Measurements from ENCODE around the gene LRRTM1.
A peak's percentile ranks its signal among the peaks of the same experiment; 100 is the strongest.

LRRTM1 gene, protein sequence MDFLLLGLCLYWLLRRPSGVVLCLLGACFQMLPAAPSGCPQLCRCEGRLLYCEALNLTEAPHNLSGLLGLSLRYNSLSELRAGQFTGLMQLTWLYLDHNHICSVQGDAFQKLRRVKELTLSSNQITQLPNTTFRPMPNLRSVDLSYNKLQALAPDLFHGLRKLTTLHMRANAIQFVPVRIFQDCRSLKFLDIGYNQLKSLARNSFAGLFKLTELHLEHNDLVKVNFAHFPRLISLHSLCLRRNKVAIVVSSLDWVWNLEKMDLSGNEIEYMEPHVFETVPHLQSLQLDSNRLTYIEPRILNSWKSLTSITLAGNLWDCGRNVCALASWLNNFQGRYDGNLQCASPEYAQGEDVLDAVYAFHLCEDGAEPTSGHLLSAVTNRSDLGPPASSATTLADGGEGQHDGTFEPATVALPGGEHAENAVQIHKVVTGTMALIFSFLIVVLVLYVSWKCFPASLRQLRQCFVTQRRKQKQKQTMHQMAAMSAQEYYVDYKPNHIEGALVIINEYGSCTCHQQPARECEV

DNA sequence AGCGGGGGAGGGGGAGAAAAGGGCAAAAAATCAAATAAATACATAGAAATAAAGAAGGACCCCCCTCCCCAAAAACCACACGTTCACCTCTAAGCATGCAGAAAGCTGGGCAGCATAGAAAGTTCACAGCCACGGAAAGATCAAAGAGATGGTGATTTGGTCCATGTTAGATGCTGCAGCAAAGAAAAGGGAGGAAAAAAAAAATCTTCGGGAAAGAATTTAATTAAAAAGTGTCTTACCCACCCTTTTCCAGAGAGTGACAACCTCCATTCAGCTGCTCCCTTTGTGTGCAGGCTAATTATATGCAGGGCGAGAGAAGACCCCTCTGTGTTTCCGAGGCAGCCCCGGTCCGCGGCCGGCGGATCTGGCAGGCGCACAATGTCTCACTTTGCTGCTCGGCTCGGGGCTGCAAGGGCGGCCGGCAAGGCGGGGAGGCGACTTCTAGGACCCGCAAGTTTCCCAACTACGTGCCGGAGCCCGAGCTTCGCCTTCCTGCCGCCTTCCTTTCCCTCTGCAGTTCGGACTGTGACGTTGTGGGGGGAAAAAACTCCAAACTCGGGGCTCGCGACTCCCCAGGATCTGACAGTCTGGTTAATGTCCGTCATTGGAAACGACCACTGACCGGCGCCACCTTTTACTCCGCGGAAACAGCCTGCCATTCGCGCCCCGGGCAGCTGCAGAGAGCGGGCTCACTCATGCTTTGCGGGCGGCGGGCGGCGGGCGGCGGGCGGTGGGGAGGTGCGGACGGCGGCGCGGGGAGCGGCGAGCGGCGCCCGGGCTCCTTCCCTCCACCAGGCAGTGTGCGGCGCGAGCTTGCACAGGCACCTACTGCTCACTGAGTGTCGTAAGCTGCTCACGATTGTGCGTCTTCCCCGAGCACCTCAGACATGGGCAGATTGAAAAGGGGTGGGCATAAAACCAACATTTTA lies at the start of gene LRRTM1:
Gene LRRTM1 (minus strand): TSS at position 844 of the 929 bp plus-strand sequence. CDS start 933 bp downstream, outside the sequence.
- DNase-seq = no peak

DNA sequence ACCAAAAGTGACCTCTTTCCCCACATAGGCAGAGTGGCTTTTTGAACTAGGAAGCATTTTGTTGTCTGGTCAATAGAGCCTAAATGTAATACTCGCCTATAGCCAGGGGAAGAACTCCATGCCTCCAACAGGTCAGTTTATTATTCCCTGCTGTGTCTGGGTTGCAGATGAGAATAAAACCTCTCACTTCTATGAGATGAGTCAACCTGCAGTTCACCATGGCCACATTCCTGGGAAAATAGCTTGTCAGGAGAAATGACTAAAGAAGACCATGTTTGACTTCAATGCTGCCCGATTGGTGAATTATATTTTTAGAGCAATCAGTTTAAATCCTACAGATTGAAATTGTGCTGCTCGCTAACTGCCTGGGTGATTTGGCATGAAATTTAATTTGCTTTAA lies 46.7 kb upstream of the LRRTM1 start:
- no peak for DNase-seq

DNA sequence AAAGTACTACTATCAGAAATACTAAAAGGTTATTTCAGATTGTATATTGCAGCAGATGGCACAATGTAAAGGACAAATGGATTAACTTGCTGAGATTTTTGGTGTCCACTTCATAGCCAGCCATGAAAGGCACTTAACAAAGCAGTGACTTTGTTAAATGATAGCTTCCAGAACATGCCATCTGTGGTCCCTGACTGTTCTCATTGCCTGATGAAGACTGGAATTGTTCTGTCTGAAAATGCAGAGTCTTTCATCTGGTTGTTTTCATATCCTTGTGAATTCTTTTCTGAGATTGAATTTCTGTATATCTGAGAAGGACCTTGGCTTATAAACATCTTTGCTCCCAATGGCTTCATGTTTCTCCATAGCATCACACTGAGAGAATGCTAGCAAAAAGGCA lies 44.4 kb upstream of the LRRTM1 start:
- no peak for DNase-seq

DNA sequence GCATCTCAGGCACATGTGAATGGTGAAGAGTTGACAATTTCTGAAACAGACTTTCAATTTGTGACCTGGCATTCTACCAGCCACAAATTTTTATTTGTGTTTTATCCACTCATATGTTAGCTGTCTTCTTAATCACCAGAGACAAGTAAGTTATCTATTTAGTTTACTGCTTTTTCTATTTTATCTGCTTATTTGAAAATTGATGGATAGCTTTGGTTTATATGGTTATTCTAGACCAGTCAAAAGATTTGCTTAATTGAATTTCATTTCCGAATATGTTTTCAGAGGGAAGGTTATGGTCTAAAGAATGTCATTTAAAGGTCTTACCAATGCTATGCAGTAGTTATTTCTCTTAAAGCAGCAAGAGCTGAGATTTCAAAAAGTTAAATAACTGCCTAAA lies 43.5 kb upstream of the LRRTM1 start:
- no peak for DNase-seq

DNA sequence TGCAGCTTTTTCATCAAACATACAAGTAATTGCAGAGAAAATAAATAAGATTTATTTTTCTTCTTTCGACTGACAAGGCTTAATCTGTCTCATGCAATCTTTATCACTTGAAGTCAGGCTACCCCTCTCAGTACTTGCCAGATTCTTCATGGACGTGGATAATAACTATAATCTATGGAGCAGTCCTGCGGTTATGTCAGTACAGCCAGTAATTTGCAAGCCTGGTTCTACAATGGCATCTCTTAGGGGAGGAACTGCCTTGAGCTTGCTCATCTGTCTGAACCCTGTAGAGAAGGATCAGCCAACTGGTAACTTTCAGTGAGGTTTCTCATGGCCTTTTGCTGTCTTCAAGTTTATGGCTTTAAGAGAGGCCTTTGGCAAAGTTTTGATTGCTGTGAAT lies 35.5 kb upstream of the LRRTM1 start:
- DNase-seq = no peak

DNA sequence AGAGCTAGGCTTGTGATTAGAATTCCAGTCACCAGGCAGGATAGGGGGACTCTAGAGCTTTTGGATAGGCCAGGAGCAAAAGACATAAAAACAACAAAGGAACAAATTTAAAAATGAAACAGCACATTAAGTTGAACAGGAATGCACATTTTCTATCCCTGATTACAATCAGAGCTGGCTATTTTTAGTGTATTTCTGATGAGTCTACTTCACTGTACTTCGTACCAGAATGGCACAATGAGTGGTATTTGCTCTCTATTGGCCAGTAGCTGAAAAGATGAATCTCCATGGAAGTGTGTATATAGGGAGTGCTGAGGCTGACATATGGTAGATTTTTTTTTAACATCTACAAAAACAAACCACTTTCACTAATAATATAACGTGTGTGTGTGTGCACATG lies 34.2 kb upstream of the LRRTM1 start:
- DNase-seq = no peak

DNA sequence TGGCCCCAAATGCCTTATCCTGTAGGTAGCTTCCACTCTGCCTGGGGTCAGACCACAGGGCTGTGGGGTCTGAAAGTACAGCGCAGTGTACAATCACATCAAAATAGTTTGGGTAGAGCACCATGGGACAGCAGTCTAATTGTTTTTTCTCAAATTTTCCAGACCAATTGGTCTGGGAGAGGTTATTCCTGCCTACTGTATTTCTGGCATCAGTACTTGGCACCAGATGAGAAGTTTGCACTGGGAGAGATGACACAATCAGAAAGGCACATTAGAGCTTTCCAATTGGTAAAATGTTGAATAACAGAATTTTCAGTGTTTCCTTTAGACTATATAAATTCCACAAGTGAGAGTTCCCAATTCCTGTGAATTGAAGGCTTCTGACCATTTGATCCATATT lies 30.9 kb upstream of the LRRTM1 start:
- no peak for DNase-seq

DNA sequence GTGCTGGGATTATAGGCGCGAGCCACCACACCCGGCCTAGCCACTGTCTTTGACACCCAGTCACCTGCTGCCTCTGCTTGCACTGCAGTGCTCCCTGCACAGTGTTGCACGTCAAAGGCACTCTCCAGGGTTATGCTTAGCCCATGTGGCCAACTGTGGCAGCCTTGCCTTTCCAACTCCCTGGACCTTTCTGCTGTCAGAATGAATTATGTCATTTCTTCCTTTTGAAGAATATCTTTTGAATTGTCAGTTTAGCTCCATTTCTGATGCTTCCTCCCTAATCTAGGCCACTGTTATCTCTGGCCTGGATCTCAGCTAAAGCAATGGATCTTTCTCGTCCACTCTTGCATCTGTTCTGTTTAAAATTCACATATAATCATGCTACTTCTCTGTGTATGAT lies 29.3 kb upstream of the LRRTM1 start:
- no peak for DNase-seq

DNA sequence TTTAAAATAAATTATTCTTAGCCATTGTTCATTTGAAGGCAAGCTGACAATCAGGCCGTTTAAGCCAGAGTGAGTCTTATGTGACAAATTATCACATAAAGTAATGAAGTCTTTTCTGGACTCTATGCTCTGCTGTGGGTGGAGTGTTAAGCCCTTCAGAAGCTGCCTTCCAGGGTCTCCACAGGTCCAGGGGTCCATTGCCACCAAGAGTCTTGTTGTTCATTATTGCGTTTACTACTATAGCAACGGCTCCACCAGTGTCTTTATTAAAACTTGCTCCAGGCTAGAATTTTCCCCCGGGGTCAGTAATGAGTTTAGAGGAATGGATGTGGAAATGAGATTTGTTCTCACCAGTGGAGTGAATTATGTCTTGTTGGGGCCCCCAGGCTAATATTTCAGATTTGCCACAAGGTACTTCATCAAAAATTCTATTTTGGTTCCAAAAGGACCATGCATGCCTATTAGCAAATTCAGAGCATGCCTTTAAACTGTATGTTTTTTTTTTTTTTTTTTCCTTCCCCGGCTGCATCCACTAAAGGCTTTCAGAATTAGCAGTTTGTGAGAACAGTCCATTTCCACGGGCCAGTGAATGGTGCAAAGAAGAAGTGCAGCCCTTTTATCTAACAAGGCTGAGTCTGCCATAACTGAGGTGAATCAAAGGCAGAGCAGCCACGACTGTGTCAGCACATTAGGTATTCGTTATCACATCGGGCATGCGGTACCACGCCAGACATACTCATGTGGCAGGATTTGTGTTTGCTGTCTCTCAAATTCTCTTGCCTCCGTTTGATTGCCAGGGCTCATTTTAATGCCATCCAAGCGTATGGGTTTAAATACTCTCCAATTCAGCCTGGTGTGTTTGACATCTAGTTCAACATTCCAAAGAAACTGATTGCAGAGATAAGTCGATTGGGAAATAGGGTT lies 26.2 kb upstream of the LRRTM1 start:
- no peak for DNase-seq

DNA sequence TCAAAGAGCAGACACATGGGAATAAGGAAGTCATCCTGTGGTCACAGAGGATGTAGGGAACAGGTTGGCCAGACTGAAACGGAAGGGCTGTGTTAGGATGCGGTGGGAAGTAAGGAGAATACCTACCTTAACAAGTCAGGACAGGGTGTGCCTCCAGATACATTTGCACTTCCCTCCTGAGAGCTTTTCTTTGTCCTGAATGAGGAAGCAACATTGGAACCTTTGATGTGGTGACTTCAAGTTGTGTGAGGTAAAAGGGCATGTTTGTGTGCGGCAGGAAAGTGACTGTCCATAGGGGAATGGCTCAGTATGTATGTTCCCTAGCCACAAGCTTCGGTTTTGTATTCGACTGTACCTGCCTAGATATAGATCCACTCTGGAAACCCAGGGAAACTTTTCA lies 24.9 kb upstream of the LRRTM1 start:
- DNase-seq = no peak

DNA sequence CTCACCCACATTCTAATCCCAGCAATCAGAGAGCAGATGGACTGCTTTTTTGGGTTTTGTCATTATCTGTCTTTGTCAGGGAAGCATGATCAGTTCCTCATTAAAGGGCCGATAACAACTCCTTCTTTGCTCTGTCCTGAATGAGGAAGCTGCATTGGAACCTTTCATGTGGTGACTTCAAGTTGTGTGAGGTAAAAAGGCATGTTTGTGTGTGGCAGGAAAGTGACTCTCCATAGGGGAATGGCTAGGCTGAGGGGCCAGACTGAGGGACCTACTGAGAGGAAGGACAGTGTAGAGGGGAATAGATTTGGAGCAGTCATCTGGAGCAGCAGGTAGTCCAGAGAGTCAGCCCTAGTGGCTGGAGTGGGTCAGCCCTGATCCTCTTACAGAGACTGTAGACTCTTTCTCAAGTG lies 23.6 kb upstream of the LRRTM1 start:
- DNase-seq = no peak

DNA sequence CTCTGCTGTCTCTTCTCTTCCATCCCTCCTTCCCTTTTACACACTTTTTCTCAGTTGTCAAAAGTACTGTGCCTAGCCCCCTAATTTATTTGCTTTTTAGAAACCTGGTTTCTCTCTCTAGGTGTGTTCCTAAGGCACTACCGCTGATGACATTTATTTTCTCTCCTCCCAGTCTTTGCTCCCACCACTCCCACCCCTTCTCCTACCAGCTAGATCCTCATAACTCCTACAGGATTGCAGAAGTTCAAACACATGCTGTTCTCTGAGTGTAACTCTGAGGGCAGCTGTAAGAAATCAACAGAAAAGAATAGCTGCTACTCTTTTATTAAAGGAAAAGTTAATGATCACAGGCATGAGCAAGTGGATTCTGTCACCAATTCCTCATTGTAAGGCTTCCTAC lies 22.3 kb upstream of the LRRTM1 start:
- DNase-seq = no peak

DNA sequence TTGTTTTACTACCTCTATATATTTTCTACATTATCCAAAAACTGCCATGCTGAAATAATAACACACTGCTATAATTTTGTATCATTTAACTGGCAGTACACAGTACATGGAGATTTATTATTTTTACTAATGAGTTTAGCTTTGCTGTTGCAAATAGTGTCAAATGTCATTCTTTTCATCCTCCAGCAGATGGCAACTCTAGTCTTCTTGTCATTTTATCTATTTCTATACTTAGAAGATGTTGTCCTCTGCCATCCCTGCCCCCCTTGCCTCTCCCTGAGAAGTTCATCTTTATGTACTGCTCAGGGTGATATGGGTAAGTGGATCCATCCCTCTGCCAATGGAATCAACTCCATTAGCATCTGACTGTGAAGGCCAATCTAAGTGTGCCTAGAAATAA lies 21.7 kb upstream of the LRRTM1 start:
- peak; percentile 12 for DNase-seq

DNA sequence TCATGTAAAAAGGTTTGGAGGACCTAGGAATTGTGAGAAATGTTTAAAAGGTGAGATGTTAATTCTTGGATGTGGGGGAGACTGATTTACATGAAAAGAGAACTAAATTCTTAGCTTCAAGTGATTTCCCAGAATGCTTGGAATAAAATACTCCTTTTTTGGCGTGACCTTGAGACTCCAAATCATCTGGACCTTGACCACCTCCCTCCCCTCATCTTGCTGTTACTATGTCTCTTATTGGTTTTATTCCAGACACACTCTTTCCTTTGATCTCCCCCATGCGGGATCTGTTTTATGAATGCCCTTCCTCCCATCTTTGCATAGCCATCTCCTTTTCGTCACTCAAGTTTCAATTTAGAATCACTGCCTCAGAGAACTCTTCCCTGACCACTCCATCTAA lies 20.0 kb upstream of the LRRTM1 start:
- DNase-seq = no peak

DNA sequence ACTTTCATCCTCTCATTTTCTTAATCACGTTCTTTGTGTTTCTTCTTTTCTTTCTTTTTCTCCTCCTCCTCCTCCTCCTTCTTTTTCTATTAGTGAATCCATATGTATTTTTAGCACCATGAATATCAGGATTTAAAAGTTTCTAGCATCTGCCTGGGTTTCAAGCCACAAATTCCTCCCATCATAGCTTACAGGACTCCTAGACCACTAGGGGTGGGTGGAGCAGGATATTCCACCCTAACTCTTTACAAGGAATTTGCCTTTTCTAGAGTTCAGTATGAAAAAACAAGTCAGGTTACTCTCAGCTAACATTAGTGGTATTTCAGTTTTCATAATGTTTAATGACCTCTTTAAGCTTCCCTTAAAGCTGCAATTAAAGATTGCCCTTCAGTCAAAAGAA lies 19.1 kb upstream of the LRRTM1 start:
- no peak for DNase-seq

DNA sequence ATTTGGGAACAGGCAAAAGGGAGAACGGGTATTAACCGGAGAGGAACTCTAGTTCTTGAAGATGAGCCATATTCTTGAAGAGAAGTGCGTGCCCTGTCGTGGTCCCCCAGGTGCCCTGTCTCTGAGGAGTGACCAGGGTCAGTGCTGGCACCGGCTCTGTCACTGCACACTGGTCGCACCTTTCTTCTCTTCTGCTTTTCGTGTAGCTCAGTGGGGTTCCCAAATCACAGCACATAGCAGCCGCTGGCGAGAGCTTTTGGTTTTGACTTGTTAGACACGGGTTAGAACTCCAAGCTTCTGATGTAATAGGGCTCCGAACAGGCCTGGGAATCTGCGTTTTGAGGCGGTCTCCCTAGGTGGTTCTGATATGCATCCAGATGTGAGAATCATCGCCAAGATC lies 18.4 kb upstream of the LRRTM1 start:
- no peak for DNase-seq

DNA sequence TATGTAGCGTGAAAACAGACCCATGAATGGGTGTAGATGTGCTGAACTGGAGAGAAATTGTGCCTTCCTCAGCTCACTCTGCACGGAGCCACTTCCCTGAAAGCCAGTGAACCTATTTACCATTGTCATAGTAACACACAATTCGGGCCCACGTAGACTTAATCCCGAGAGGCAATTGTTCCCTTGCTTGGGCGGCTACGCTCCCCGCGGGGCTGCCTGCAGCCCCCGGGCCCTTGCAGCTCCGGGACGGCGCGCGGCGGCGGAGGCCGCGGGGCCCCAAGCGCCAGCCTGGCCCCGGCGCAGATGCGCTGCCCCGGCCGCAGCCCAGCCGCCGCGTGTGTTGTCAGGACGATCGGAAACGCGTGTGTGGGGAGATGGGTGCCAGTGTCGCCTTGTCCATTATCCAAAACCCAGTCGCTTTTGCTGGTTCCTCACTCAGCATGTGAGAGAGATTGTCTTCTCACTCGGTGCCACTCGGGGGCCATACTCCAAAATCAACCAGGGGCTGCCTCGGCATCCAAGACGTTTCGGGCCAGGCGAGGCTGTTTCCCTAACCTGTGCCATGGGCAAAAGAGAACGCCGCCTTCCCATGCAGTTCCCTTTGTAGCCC lies 17.9 kb upstream of the LRRTM1 start:
- DNase-seq = no peak

DNA sequence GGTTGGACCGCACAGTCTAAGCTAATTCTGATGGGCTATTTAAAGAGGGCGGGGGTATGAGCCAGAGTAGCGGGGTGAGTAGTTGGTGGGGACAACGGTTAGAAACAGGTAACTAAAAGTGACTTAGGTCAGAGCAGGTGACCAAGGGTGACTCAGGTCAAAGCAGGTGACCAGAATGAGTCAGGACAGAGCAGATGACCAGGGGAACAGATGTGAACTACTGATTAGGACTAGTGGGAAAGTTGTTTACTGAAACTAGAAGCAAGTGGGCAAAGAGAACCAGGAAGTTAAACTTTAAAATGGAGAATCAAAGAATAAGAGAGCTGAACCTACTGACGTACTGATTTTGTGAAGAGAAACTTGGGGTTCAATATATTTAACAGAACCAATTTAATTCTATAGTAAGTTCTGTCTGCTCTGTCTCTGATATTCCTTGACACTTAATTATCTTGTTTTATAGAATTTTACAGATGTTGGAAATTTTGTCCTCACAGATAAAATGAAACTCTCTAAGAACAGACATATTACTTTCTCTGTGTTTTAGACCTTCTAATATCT lies 7.8 kb upstream of the LRRTM1 start:
- DNase-seq = no peak

DNA sequence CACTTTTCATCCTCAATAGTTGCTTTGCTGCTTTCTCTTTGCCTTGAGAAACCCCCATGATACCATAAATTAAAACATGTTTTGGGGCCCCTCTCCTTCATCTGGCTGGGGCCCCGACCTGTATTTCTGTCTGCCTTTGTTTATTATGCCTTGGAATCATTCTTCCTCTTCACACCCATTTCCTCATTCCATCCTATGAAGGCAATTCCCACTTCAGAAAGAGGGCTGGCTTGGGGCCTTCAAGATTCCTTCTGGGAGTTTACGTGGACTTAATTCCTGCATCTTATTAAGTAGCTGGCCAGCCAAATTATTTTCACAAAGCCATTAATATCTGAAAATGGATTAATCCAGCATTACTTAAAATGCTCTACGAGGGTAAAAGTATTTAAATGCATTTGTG lies 6.8 kb upstream of the LRRTM1 start:
- no peak for DNase-seq

DNA sequence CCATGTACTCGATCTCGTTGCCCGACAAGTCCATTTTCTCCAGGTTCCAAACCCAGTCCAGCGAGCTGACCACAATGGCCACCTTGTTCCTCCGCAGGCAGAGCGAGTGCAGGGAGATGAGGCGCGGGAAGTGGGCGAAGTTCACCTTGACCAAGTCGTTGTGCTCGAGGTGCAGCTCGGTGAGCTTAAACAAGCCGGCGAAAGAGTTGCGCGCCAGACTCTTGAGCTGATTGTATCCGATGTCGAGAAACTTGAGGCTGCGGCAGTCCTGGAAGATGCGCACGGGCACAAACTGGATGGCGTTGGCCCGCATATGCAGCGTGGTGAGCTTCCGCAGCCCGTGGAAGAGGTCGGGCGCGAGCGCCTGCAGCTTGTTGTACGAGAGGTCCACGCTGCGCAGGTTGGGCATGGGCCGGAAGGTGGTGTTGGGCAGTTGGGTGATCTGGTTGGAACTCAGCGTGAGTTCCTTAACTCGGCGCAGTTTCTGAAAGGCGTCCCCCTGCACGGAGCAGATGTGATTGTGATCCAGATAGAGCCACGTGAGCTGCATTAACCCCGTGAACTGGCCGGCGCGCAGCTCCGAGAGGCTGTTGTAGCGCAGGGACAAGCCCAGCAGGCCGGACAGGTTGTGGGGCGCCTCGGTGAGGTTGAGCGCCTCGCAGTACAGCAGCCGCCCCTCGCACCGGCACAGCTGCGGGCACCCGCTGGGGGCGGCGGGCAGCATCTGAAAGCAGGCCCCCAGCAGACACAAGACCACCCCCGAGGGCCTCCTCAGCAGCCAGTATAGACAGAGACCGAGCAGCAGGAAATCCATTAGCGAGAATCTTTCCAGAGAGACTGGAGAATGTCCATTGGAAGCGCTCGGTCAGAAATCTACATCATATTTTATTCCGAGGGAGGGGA lies 1.3 kb downstream of the LRRTM1 start:
- DNase-seq = no peak
